Bronchial epithelial cell (primary cell): Measurements from ENCODE around the gene PTPRH. TPM values are rescaled to one million over a fixed set of nuclear protein-coding genes. Genes with fewer than 3 reads are reported as not detected.

Experiments used
- DNase-seq: peaks from one replicate; pipeline ENCODE4 v3.0.0-alpha.2; 2010; ENCODE audit warnings: low read depth
- FAIRE-seq: peaks from 2 replicates; lab custom pipeline; 2011; peaks lifted over from hg19 to GRCh38; lab: Jason Lieb, UNC
- H3K27me3 ChIP-seq: 2 replicates; pipeline ENCODE4 v1.5.1; 2011; ENCODE audit warnings: low read length; ENCODE audit not compliant: control insufficient read depth, insufficient read depth
- H3K36me3 ChIP-seq: 2 replicates; pipeline ENCODE4 v1.5.1; 2011; ENCODE audit warnings: low read length; ENCODE audit not compliant: control insufficient read depth, insufficient read depth
- H3K4me3 ChIP-seq: 2 replicates; pipeline ENCODE4 v1.5.1; 2011; ENCODE audit warnings: mild to moderate bottlenecking, low read depth, low read length, control low read depth
- CTCF ChIP-seq: IDR thresholded peaks from 2 replicates; pipeline ENCODE4 v1.5.1; 2011; ENCODE audit warnings: mild to moderate bottlenecking, moderate library complexity, low read length, control low read depth, inconsistent platforms; ENCODE audit not compliant: insufficient read depth, severe bottlenecking
- total RNA-seq: library from RNA; depleted of rRNA; stranded (reverse); fragments of >200 nt; gene quantifications from 2 replicates; pipeline ENCODE4 v1.2.1, GENCODE V29; 2014

PTPRH gene
- total RNA-seq, 1 donor from 2014 or later: 3.9 TPM

- DNase-seq (no peak), FAIRE-seq (no peak)
- no peak for TF ChIP-seq CTCF
- H3K4me3 ChIP-seq: no peak overlapping the region
- no peaks in the 10 kb centered on the region for H3K27me3 ChIP-seq
- H3K36me3 ChIP-seq: peaks cover 59% of the 10 kb centered on the region
Observed at GRCh38 chr19:55241143-55241934, 32.0 kb upstream of the PTPRH start.

GRCh38 chr19:55240713-55241020, 31.4 kb upstream of the PTPRH start:
- DNase-seq: no peak
- Histone ChIP-seq H3K4me3 (no peak overlapping the region), H3K36me3 (peaks cover 58% of the 10 kb centered on the region), H3K27me3 (no peaks in the 10 kb centered on the region)
- FAIRE-seq: no peak
- no peak for TF ChIP-seq CTCF

GRCh38 chr19:55239004-55239403, 29.7 kb upstream of the PTPRH start:
- DNase-seq (no peak), FAIRE-seq (no peak)
- no peak overlapping the region for H3K4me3 ChIP-seq
- H3K27me3 ChIP-seq: no peaks in the 10 kb centered on the region
- no peak for TF ChIP-seq CTCF
- peaks cover 48% of the 10 kb centered on the region for H3K36me3 ChIP-seq

GRCh38 chr19:55238030-55238429, 28.7 kb upstream of the PTPRH start:
- Histone ChIP-seq H3K27me3 (no peaks in the 10 kb centered on the region), H3K4me3 (no peak overlapping the region), H3K36me3 (peaks cover 47% of the 10 kb centered on the region)
- DNase-seq: no peak
- no peak for FAIRE-seq
- no peak for TF ChIP-seq CTCF

GRCh38 chr19:55232986-55233385, 23.7 kb upstream of the PTPRH start:
- Histone ChIP-seq H3K4me3 (no peak overlapping the region), H3K27me3 (no peaks in the 10 kb centered on the region), H3K36me3 (peaks cover 24% of the 10 kb centered on the region)
- FAIRE-seq: no peak
- TF ChIP-seq CTCF: no peak
- DNase-seq: no peak

- DNase-seq: no peak
- no peak for TF ChIP-seq CTCF
- H3K27me3 ChIP-seq: no peaks in the 10 kb centered on the region
- peaks cover 20% of the 10 kb centered on the region for H3K36me3 ChIP-seq
- no peak overlapping the region for H3K4me3 ChIP-seq
- FAIRE-seq: no peak
Observed at GRCh38 chr19:55232286-55232602, 22.9 kb upstream of the PTPRH start.
